GM23338 (cell line): ENCODE measurements around the gene FOCAD. TPM values are rescaled to one million over a fixed set of nuclear protein-coding genes. Genes with fewer than 3 reads are reported as not detected.

ENCODE experiments used
- ATAC-seq: fragments of 200-7000 bp; cut with Tn5 transposase; 3 replicates; pipeline ENCODE4 v1.9.1; 2020
- DNase-seq: peaks from one replicate; pipeline ENCODE4 v3.0.0-alpha.2; 2015; ENCODE audit warnings: low spot score
- H2AFZ ChIP-seq: fragments of 200-600 bp; sonication (generic); 2 replicates; pipeline ENCODE4 v1.8.0; 2016; ENCODE audit warnings: antibody characterized with exemption, mild to moderate bottlenecking, moderate library complexity
- H3F3A ChIP-seq: fragments of 200-600 bp; sonication (generic); replicated peaks from 2 replicates; pipeline ENCODE4 v1.8.0; 2017; ENCODE audit warnings: antibody characterized with exemption, mixed run types, low read depth
- H3K27ac ChIP-seq: fragments of 200-600 bp; sonication (generic); 2 replicates; pipeline ENCODE4 v1.6.1; 2016; ENCODE audit warnings: low read depth
- H3K27me3 ChIP-seq: fragments of 200-600 bp; sonication (generic); 2 replicates; pipeline ENCODE4 v1.8.0; 2016; ENCODE audit warnings: mild to moderate bottlenecking, mixed run types, moderate library complexity; ENCODE audit not compliant: insufficient read depth
- H3K36me3 ChIP-seq: fragments of 200-600 bp; sonication (generic); 2 replicates; pipeline ENCODE4 v1.8.0; 2016; ENCODE audit warnings: mild to moderate bottlenecking; ENCODE audit not compliant: insufficient read depth
- H3K4me1 ChIP-seq: fragments of 200-600 bp; sonication (generic); 2 replicates; pipeline ENCODE4 v1.8.0; 2016; ENCODE audit warnings: mild to moderate bottlenecking, moderate library complexity; ENCODE audit not compliant: insufficient read depth
- H3K4me2 ChIP-seq: fragments of 200-600 bp; sonication (generic); 2 replicates; pipeline ENCODE4 v1.7.1; 2017; ENCODE audit warnings: mixed run types
- H3K4me3 ChIP-seq: fragments of 200-600 bp; sonication (generic); 2 replicates; pipeline ENCODE4 v1.6.1; 2016; ENCODE audit warnings: mixed run types
- H3K79me2 ChIP-seq: fragments of 200-600 bp; sonication (generic); replicated peaks from 2 replicates; pipeline ENCODE4 v1.8.0; 2017; ENCODE audit warnings: mild to moderate bottlenecking; ENCODE audit not compliant: insufficient read depth
- H3K9me2 ChIP-seq: fragments of 200-600 bp; sonication (generic); 2 replicates; pipeline ENCODE4 v1.8.0; 2017; ENCODE audit not compliant: insufficient read depth
- H4K20me1 ChIP-seq: fragments of 200-600 bp; sonication (generic); replicated peaks from 2 replicates; pipeline ENCODE4 v1.8.0; 2017; ENCODE audit warnings: mild to moderate bottlenecking; ENCODE audit not compliant: insufficient read depth
- H3K27ac Mint-ChIP-seq: 2 replicates; pipeline ENCODE4 v1.8.0; 2020; ENCODE audit warnings: inconsistent platforms, mild to moderate bottlenecking, moderate library complexity, mixed read lengths
- H3K27me3 Mint-ChIP-seq: 3 replicates; pipeline ENCODE4 v1.8.0; 2022; ENCODE audit warnings: low read depth, mild to moderate bottlenecking, moderate library complexity, mixed read lengths, inconsistent platforms; ENCODE audit not compliant: insufficient read depth, poor library complexity
- H3K36me3 Mint-ChIP-seq: 3 replicates; pipeline ENCODE4 v1.8.0; 2021; ENCODE audit warnings: low read depth, mild to moderate bottlenecking, inconsistent platforms, moderate library complexity, mixed read lengths
- H3K4me1 Mint-ChIP-seq: 3 replicates; pipeline ENCODE4 v1.8.0; 2020; ENCODE audit warnings: mild to moderate bottlenecking, inconsistent platforms, mixed read lengths
- H3K4me3 Mint-ChIP-seq: 3 replicates; pipeline ENCODE4 v1.8.0; 2021; ENCODE audit warnings: moderate library complexity, mild to moderate bottlenecking, inconsistent platforms, mixed read lengths
- H3K9me3 Mint-ChIP-seq: 3 replicates; pipeline ENCODE4 v1.8.0; 2020; ENCODE audit warnings: moderate library complexity, mild to moderate bottlenecking, inconsistent platforms, mixed read lengths
- CREB1 ChIP-seq: fragments of 250-450 bp; sonication (Bioruptor Pico); IDR thresholded peaks from 2 replicates; pipeline ENCODE4 v1.5.0; 2020; ENCODE audit warnings: low read depth, mild to moderate bottlenecking, moderate library complexity
- EZH2 ChIP-seq: fragments of 200-600 bp; sonication (generic); IDR thresholded peaks from one replicate; pipeline ENCODE4 v1.8.0; 2017; ENCODE audit warnings: antibody characterized with exemption, mild to moderate bottlenecking, low read depth; ENCODE audit not compliant: unreplicated experiment
- EZH2phosphoT487 ChIP-seq: fragments of 200-600 bp; sonication (generic); IDR thresholded peaks from one replicate; pipeline ENCODE4 v1.8.1; 2018; ENCODE audit warnings: antibody characterized with exemption; ENCODE audit not compliant: unreplicated experiment
- JUNB ChIP-seq: IDR thresholded peaks from one replicate; pipeline ENCODE4 v1.6.1; 2016; ENCODE audit warnings: antibody characterized with exemption; ENCODE audit not compliant: unreplicated experiment
- NANOG ChIP-seq: IDR thresholded peaks from 2 replicates; pipeline ENCODE4 v1.6.1; 2016; ENCODE audit warnings: antibody characterized with exemption, borderline replicate concordance
- POLR2AphosphoS5 ChIP-seq: IDR thresholded peaks from 2 replicates; pipeline ENCODE4 v1.6.1; 2016; ENCODE audit warnings: antibody characterized with exemption, low read depth
- STAT1 ChIP-seq: IDR thresholded peaks from one replicate; pipeline ENCODE4 v1.6.1; 2016; ENCODE audit warnings: antibody characterized with exemption; ENCODE audit not compliant: unreplicated experiment
- ZNF114 ChIP-seq: fragments of 250-450 bp; sonication (Bioruptor Pico); IDR thresholded peaks from 2 replicates; pipeline ENCODE4 v1.5.0; 2020; ENCODE audit warnings: mild to moderate bottlenecking, moderate library complexity
- ZNF331 ChIP-seq: fragments of 250-450 bp; sonication (Bioruptor Pico); IDR thresholded peaks from 2 replicates; pipeline ENCODE4 v1.5.0; 2020; ENCODE audit warnings: low read depth, mild to moderate bottlenecking, moderate library complexity
- polyA plus RNA-seq: library from polyadenylated mRNA; unstranded; fragments of >200 nt; fragmentation: Nextera tagmentation; extraction: Ambion mirVana; gene quantifications from 2 replicates; pipeline ENCODE4 v1.2.1, GENCODE V29; 2016
- total RNA-seq: library from RNA; depleted of rRNA; stranded (reverse); fragments of >200 nt; shearing (Covaris generic); gene quantifications from 2 replicates; pipeline ENCODE4 v1.2.3, GENCODE V29; 2014
- TF ChIP-seq, protein P1 (sequence below): IDR thresholded peaks from one replicate; pipeline ENCODE4 v1.6.1; 2018; ENCODE audit warnings: antibody characterized with exemption; ENCODE audit not compliant: unreplicated experiment
- TF ChIP-seq, protein P2 (sequence below): fragments of 250-450 bp; sonication (Bioruptor Pico); IDR thresholded peaks from 2 replicates; pipeline ENCODE4 v1.5.0; 2020; ENCODE audit warnings: mild to moderate bottlenecking, moderate library complexity

FOCAD gene
- total and polyA plus RNA-seq, 2 experiments from 2014 or later: 13.7 to 66.5 TPM

DNA sequence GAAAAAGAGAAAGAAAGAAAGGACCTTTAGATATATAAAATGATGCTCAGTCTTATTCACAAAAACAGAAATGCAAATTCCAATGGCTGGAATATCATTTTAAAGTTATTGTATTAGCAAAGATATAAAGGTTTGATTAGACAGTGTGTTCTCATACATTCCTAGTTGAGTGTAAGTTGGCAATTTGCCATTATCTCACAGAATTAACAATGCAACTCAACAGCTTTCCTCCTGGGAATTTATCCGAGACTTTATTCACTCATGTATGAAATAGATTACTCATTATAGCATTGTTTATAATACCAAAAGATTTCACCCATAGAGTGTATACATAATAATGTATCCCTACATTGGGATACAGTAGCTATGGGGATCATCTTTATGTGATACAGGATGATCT lies 34.7 kb upstream of the FOCAD start:
- no peak overlapping the region for H3K27ac Mint-ChIP-seq
- Histone ChIP-seq H2AFZ (no peak overlapping the region), H3K4me3 (no peak overlapping the region), H3K27ac (no peak overlapping the region), H3K36me3 (no peaks in the 10 kb centered on the region), H3F3A (no peaks in the 10 kb centered on the region), H3K79me2 (no peaks in the 10 kb centered on the region), H3K4me1 (no peaks in the 10 kb centered on the region), H3K9me2 (no peaks in the 10 kb centered on the region), H3K4me2 (no peak overlapping the region), H4K20me1 (no peaks in the 10 kb centered on the region), H3K27me3 (no peaks in the 10 kb centered on the region)
- TF ChIP-seq EZH2phosphoT487 (no peak), EZH2 (no peak), STAT1 (no peak), ZNF114 (CRISPR knock-in tag) (no peak), POLR2AphosphoS5 (no peak), CREB1 (no peak), ZNF331 (no peak), NANOG (no peak), JUNB (no peak)
- TF ChIP-seq, protein P1, sequence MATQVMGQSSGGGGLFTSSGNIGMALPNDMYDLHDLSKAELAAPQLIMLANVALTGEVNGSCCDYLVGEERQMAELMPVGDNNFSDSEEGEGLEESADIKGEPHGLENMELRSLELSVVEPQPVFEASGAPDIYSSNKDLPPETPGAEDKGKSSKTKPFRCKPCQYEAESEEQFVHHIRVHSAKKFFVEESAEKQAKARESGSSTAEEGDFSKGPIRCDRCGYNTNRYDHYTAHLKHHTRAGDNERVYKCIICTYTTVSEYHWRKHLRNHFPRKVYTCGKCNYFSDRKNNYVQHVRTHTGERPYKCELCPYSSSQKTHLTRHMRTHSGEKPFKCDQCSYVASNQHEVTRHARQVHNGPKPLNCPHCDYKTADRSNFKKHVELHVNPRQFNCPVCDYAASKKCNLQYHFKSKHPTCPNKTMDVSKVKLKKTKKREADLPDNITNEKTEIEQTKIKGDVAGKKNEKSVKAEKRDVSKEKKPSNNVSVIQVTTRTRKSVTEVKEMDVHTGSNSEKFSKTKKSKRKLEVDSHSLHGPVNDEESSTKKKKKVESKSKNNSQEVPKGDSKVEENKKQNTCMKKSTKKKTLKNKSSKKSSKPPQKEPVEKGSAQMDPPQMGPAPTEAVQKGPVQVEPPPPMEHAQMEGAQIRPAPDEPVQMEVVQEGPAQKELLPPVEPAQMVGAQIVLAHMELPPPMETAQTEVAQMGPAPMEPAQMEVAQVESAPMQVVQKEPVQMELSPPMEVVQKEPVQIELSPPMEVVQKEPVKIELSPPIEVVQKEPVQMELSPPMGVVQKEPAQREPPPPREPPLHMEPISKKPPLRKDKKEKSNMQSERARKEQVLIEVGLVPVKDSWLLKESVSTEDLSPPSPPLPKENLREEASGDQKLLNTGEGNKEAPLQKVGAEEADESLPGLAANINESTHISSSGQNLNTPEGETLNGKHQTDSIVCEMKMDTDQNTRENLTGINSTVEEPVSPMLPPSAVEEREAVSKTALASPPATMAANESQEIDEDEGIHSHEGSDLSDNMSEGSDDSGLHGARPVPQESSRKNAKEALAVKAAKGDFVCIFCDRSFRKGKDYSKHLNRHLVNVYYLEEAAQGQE: no peak
- TF ChIP-seq, protein P2, sequence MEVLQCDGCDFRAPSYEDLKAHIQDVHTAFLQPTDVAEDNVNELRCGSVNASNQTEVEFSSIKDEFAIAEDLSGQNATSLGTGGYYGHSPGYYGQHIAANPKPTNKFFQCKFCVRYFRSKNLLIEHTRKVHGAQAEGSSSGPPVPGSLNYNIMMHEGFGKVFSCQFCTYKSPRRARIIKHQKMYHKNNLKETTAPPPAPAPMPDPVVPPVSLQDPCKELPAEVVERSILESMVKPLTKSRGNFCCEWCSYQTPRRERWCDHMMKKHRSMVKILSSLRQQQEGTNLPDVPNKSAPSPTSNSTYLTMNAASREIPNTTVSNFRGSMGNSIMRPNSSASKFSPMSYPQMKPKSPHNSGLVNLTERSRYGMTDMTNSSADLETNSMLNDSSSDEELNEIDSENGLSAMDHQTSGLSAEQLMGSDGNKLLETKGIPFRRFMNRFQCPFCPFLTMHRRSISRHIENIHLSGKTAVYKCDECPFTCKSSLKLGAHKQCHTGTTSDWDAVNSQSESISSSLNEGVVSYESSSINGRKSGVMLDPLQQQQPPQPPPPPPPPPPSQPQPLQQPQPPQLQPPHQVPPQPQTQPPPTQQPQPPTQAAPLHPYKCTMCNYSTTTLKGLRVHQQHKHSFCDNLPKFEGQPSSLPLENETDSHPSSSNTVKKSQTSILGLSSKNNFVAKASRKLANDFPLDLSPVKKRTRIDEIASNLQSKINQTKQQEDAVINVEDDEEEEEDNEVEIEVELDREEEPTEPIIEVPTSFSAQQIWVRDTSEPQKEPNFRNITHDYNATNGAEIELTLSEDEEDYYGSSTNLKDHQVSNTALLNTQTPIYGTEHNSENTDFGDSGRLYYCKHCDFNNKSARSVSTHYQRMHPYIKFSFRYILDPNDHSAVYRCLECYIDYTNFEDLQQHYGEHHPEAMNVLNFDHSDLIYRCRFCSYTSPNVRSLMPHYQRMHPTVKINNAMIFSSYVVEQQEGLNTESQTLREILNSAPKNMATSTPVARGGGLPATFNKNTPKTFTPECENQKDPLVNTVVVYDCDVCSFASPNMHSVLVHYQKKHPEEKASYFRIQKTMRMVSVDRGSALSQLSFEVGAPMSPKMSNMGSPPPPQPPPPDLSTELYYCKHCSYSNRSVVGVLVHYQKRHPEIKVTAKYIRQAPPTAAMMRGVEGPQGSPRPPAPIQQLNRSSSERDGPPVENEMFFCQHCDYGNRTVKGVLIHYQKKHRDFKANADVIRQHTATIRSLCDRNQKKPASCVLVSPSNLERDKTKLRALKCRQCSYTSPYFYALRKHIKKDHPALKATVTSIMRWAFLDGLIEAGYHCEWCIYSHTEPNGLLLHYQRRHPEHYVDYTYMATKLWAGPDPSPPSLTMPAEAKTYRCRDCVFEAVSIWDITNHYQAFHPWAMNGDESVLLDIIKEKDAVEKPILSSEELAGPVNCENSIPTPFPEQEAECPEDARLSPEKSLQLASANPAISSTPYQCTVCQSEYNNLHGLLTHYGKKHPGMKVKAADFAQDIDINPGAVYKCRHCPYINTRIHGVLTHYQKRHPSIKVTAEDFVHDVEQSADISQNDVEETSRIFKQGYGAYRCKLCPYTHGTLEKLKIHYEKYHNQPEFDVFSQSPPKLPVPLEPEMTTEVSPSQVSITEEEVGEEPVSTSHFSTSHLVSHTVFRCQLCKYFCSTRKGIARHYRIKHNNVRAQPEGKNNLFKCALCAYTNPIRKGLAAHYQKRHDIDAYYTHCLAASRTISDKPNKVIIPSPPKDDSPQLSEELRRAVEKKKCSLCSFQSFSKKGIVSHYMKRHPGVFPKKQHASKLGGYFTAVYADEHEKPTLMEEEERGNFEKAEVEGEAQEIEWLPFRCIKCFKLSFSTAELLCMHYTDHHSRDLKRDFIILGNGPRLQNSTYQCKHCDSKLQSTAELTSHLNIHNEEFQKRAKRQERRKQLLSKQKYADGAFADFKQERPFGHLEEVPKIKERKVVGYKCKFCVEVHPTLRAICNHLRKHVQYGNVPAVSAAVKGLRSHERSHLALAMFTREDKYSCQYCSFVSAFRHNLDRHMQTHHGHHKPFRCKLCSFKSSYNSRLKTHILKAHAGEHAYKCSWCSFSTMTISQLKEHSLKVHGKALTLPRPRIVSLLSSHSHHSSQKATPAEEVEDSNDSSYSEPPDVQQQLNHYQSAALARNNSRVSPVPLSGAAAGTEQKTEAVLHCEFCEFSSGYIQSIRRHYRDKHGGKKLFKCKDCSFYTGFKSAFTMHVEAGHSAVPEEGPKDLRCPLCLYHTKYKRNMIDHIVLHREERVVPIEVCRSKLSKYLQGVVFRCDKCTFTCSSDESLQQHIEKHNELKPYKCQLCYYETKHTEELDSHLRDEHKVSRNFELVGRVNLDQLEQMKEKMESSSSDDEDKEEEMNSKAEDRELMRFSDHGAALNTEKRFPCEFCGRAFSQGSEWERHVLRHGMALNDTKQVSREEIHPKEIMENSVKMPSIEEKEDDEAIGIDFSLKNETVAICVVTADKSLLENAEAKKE (CRISPR knock-in tag): no peak
- H3K36me3 Mint-ChIP-seq: 0 out of 3 replicates have a peak, but pooled peaks cover 4% of the 10 kb centered on the region
- ATAC-seq (no peak), DNase-seq (no peak)
- no peaks in the 10 kb centered on the region for H3K27me3 Mint-ChIP-seq
- no peaks in the 10 kb centered on the region; the same call in 2 of the 3 replicates for H3K9me3 Mint-ChIP-seq
- H3K4me1 Mint-ChIP-seq: peaks cover 3% of the 10 kb centered on the region; the same call in 2 of the 3 replicates
- no peak overlapping the region for H3K4me3 Mint-ChIP-seq
